Measurements from ENCODE around the gene IQCF5. TPM values are rescaled to one million over a fixed set of nuclear protein-coding genes. Genes with fewer than 3 reads are reported as not detected.
A peak's percentile ranks its signal among the peaks of the same experiment; 100 is the strongest.

IQCF5 gene
- not detected in 2 replicates for total RNA-seq (2014; rRNA removed; shearing (Covaris generic))

GRCh38 chr3:51875501-51875900 is at the start of gene IQCF5:
Gene IQCF5 (minus strand): TSS chr3:51875601. CDS start chr3:51875531, 70 bp downstream.
- DNase-seq (ENCODE audit: low spot score): no peak

- DNase-seq (ENCODE audit: low spot score): no peak
These were observed 45.7 kb upstream of the IQCF5 start for GRCh38 chr3:51921081-51921578.

- no peak for DNase-seq (ENCODE audit: low spot score)
These were observed 41.0 kb upstream of the IQCF5 start for GRCh38 chr3:51916418-51916817.

GRCh38 chr3:51908026-51908425 is 32.6 kb upstream of the IQCF5 start:
- DNase-seq (ENCODE audit: low spot score): no peak

- DNase-seq (ENCODE audit: low spot score): no peak
These were observed 28.8 kb upstream of the IQCF5 start for GRCh38 chr3:51904034-51904823.

- peak; percentile 73 for DNase-seq (ENCODE audit: low spot score)
These were observed 27.0 kb upstream of the IQCF5 start for GRCh38 chr3:51902361-51902760.

GRCh38 chr3:51900043-51900442 is 24.6 kb upstream of the IQCF5 start:
- DNase-seq (ENCODE audit: low spot score): peak; percentile 77

GRCh38 chr3:51897391-51897790 is 22.0 kb upstream of the IQCF5 start:
- DNase-seq (ENCODE audit: low spot score): no peak

GRCh38 chr3:51896607-51897305 is 21.4 kb upstream of the IQCF5 start:
- DNase-seq (ENCODE audit: low spot score): peak; percentile 61

- DNase-seq (ENCODE audit: low spot score): no peak
These were observed 19.5 kb upstream of the IQCF5 start for GRCh38 chr3:51894939-51895338.

GRCh38 chr3:51894391-51894790 is 19.0 kb upstream of the IQCF5 start:
- no peak for DNase-seq (ENCODE audit: low spot score)

- DNase-seq (ENCODE audit: low spot score): no peak
These were observed 16.0 kb upstream of the IQCF5 start for GRCh38 chr3:51891242-51892039.

GRCh38 chr3:51888463-51889105 is 13.2 kb upstream of the IQCF5 start:
- DNase-seq (ENCODE audit: low spot score): no peak

- peak; percentile 74 for DNase-seq (ENCODE audit: low spot score)
These were observed 12.2 kb upstream of the IQCF5 start for GRCh38 chr3:51887620-51888019.

GRCh38 chr3:51886447-51886846 is 11.0 kb upstream of the IQCF5 start:
- no peak for DNase-seq (ENCODE audit: low spot score)

GRCh38 chr3:51879937-51880336 is 4.5 kb upstream of the IQCF5 start:
- no peak for DNase-seq (ENCODE audit: low spot score)

GRCh38 chr3:51876186-51876585 is 785 bp upstream of the IQCF5 start:
- DNase-seq (ENCODE audit: low spot score): no peak

GRCh38 chr3:51874889-51875288 is 512 bp downstream of the IQCF5 start:
- DNase-seq (ENCODE audit: low spot score): no peak

GRCh38 chr3:51874411-51874810 is 990 bp downstream of the IQCF5 start:
- no peak for DNase-seq (ENCODE audit: low spot score)

GRCh38 chr3:51873876-51874275 is 1.5 kb downstream of the IQCF5 start:
- DNase-seq (ENCODE audit: low spot score): no peak

- DNase-seq (ENCODE audit: low spot score): no peak
These were observed 2.1 kb downstream of the IQCF5 start for GRCh38 chr3:51873253-51873766.
